Hepatocyte (in vitro differentiated cells): ENCODE results near the gene ZNF761.
"Not testable (repeated sequence)": the region's sequence is repeated elsewhere in the genome, so short reads cannot be mapped to it uniquely, and the experiment has no call there.

Source experiments
- CTCF ChIP-seq: fragments of 200-600 bp; sonication (generic); IDR thresholded peaks from 2 replicates; pipeline ENCODE4 v1.5.1; 2016; ENCODE audit warnings: antibody characterized with exemption, mild to moderate bottlenecking; ENCODE audit not compliant: poor library complexity
- EZH2phosphoT487 ChIP-seq: fragments of 200-600 bp; sonication (generic); IDR thresholded peaks from one replicate; pipeline ENCODE4 v1.6.1; 2018; ENCODE audit warnings: antibody characterized with exemption, mild to moderate bottlenecking, low read depth, moderate library complexity; ENCODE audit not compliant: unreplicated experiment, severe bottlenecking

GRCh38 chr19:53468628-53469027 is 36.8 kb downstream of the ZNF761 start:
- TF ChIP-seq EZH2phosphoT487, CTCF: not testable (repeated sequence)
